SK-N-SH (cell line): Measurements from ENCODE around the gene BRINP2. TPM values are rescaled to one million over a fixed set of nuclear protein-coding genes. Genes with fewer than 3 reads are reported as not detected.

Source experiments
- CTCF ChIA-PET: fragments of 300-600, 350-600 bp; formaldehyde crosslinking; extraction: SDS; loops from one replicate; lab custom pipeline; 2021; lab: Yijun Ruan, JAX
- POLR2A ChIA-PET: fragments of 350-600 bp; sonication (Branson Sonifier 250); formaldehyde crosslinking; extraction: SDS; loops from one replicate; lab custom pipeline; 2020; ENCODE audit warnings: antibody characterized with exemption, inconsistent platforms; lab: Yijun Ruan, JAX
- DNase-seq: peaks from one replicate; pipeline ENCODE4 v3.0.0; 2012
- H2AFZ ChIP-seq: fragments of 200-600 bp; sonication (generic); 2 replicates; pipeline ENCODE4 v1.8.1; 2016; ENCODE audit warnings: antibody characterized with exemption, mild to moderate bottlenecking, low read depth
- H3F3A ChIP-seq: fragments of 200-600 bp; sonication (generic); replicated peaks from 2 replicates; pipeline ENCODE3; 2016; ENCODE audit warnings: antibody characterized with exemption, mild to moderate bottlenecking; ENCODE audit not compliant: insufficient read depth
- H3K27ac ChIP-seq, 2 experiments: fragments of 200-500 bp in 1 of 2; fragments of 200-600 bp in 1 of 2; sonication (Bioruptor generic) in 1 of 2; sonication (generic), shearing (Covaris generic) in 1 of 2; 2 replicates each; pipeline versions ENCODE4 v1.5.1 to v1.6.1; 2014 to 2016; ENCODE audit warnings: low read depth in 2 of 2, inconsistent platforms in 1 of 2, low read length in 1 of 2, mild to moderate bottlenecking in 1 of 2, mixed read lengths in 1 of 2
- H3K27me3 ChIP-seq: fragments of 200-600 bp; sonication (generic), shearing (Covaris generic); 2 replicates; pipeline ENCODE4 v1.6.1; 2016; ENCODE audit warnings: mixed run types; ENCODE audit not compliant: insufficient read depth
- H3K36me3 ChIP-seq, 2 experiments: fragments of 200-500 bp in 1 of 2; fragments of 200-600 bp in 1 of 2; sonication (Bioruptor generic) in 1 of 2; sonication (generic) in 1 of 2; replicated peaks in 1 of 2; 2 replicates each; pipeline versions ENCODE3 to v1.5.1; 2014 to 2016; ENCODE audit warnings: low read length in 1 of 2, mild to moderate bottlenecking in 1 of 2; ENCODE audit not compliant: insufficient read depth in 2 of 2, control insufficient read depth in 1 of 2
- H3K4me1 ChIP-seq, 2 experiments: fragments of 200-500 bp in 1 of 2; fragments of 200-600 bp in 1 of 2; sonication (Bioruptor generic) in 1 of 2; sonication (generic), shearing (Covaris generic) in 1 of 2; 2 replicates each; pipeline versions ENCODE4 v1.5.1 to v1.6.1; 2014 to 2016; ENCODE audit warnings: low read depth in 1 of 2, low read length in 1 of 2, mixed run types in 1 of 2; ENCODE audit not compliant: insufficient read depth in 2 of 2, control insufficient read depth in 1 of 2
- H3K4me2 ChIP-seq: fragments of 200-600 bp; sonication (generic), shearing (Covaris generic); 2 replicates; pipeline ENCODE4 v1.6.1; 2017; ENCODE audit warnings: mixed run types
- H3K4me3 ChIP-seq, 2 experiments: fragments of 200-500 bp in 1 of 2; fragments of 200-600 bp in 1 of 2; sonication (Bioruptor generic) in 1 of 2; sonication (generic), shearing (Covaris generic) in 1 of 2; 2 replicates each; pipeline versions ENCODE4 v1.5.1 to v1.8.1; 2014 to 2016; ENCODE audit warnings: low read depth in 2 of 2, inconsistent platforms in 1 of 2, low read length in 1 of 2, mild to moderate bottlenecking in 1 of 2, mixed read lengths in 1 of 2, moderate library complexity in 1 of 2
- H3K79me2 ChIP-seq: fragments of 200-600 bp; sonication (generic); 2 replicates; pipeline ENCODE4 v1.8.1; 2017; ENCODE audit warnings: mild to moderate bottlenecking; ENCODE audit not compliant: insufficient read depth
- H3K9ac ChIP-seq: fragments of 200-600 bp; sonication (generic); 2 replicates; pipeline ENCODE4 v1.6.1; 2017; ENCODE audit warnings: mixed run types
- H3K9me2 ChIP-seq: fragments of 200-600 bp; sonication (generic); 2 replicates; pipeline ENCODE4 v1.6.1; 2017; ENCODE audit warnings: mixed run types
- H3K9me3 ChIP-seq: fragments of 200-600 bp; sonication (generic); 2 replicates; pipeline ENCODE4 v1.6.1; 2017; ENCODE audit warnings: mixed run types, mild to moderate bottlenecking, moderate library complexity
- H4K20me1 ChIP-seq: fragments of 200-600 bp; sonication (generic); 2 replicates; pipeline ENCODE4 v1.6.1; 2017; ENCODE audit warnings: mild to moderate bottlenecking, mixed run types; ENCODE audit not compliant: insufficient read depth
- CTCF ChIP-seq: fragments of 200-600 bp; sonication (generic); IDR thresholded peaks from 2 replicates; pipeline ENCODE4 v1.6.1; 2017; ENCODE audit warnings: antibody characterized with exemption, mild to moderate bottlenecking, moderate library complexity
- EZH2phosphoT487 ChIP-seq: fragments of 200-600 bp; sonication (generic); IDR thresholded peaks from 2 replicates; pipeline ENCODE4 v1.6.1; 2017; ENCODE audit warnings: low read depth, mixed run types, mild to moderate bottlenecking, antibody characterized with exemption, moderate library complexity, borderline replicate concordance
- FOXJ3 ChIP-seq: sonication (generic); formaldehyde crosslinking; IDR thresholded peaks from 2 replicates; pipeline ENCODE4 v1.5.1; 2020; ENCODE audit warnings: mild to moderate bottlenecking, missing genetic modification reagents
- GABPA ChIP-seq: IDR thresholded peaks from 2 replicates; pipeline ENCODE4 v1.4.0; 2012; ENCODE audit warnings: low read depth, mild to moderate bottlenecking
- IRF3 ChIP-seq: fragments of 150-350 bp; IDR thresholded peaks from 2 replicates; pipeline ENCODE4 v1.6.1; 2016; ENCODE audit warnings: mild to moderate bottlenecking, low read depth, low read length
- NFIC ChIP-seq: IDR thresholded peaks from 2 replicates; pipeline ENCODE4 v1.4.0; 2012; ENCODE audit warnings: borderline replicate concordance
- RCOR1 ChIP-seq: fragments of 150-350 bp; IDR thresholded peaks from 2 replicates; pipeline ENCODE4 v1.6.1; 2017; ENCODE audit warnings: antibody characterized with exemption, low read length
- RFX5 ChIP-seq: IDR thresholded peaks from 2 replicates; pipeline ENCODE4 v1.6.1; 2012; ENCODE audit warnings: mild to moderate bottlenecking, improper control_type of control experiment, low read length
- RXRA ChIP-seq: IDR thresholded peaks from 2 replicates; pipeline ENCODE4 v1.4.0; 2012; ENCODE audit warnings: low read depth, mild to moderate bottlenecking, borderline replicate concordance
- SMC3 ChIP-seq: IDR thresholded peaks from 2 replicates; pipeline ENCODE4 v1.6.1; 2012; ENCODE audit warnings: low read depth, low read length, improper control_type of control experiment
- TCF12 ChIP-seq: IDR thresholded peaks from 2 replicates; pipeline ENCODE4 v1.4.0; 2012
- TEAD4 ChIP-seq: IDR thresholded peaks from 2 replicates; pipeline ENCODE4 v1.4.0; 2012; ENCODE audit warnings: mild to moderate bottlenecking, borderline replicate concordance; ENCODE audit not compliant: insufficient read depth
- USF2 ChIP-seq: fragments of 150-350 bp; IDR thresholded peaks from 2 replicates; pipeline ENCODE4 v1.6.1; 2017; ENCODE audit warnings: antibody characterized with exemption, low read length, low read depth, borderline replicate concordance
- YY1 ChIP-seq: IDR thresholded peaks from 2 replicates; pipeline ENCODE4 v1.4.0; 2012; ENCODE audit warnings: low read depth, mild to moderate bottlenecking
- ZBTB33 ChIP-seq: IDR thresholded peaks from 2 replicates; pipeline ENCODE4 v1.4.0; 2012; ENCODE audit warnings: low read depth, borderline replicate concordance
- WGBS: methylation state at CpG from one replicate; pipeline ENCODE4 v1.1.6; 2017; ENCODE audit warnings: low lambda C conversion rate; 5-methylcytosine and 5-hydroxymethylcytosine counted together
- polyA plus RNA-seq, 3 experiments: library from polyadenylated mRNA; depleted of rRNA; stranded (reverse); fragments of >200 nt; gene quantifications; 2 replicates each; pipeline ENCODE4 v1.2.3, GENCODE V29; 2012

Gene BRINP2
- polyA plus RNA-seq, 1 of the 3 experiments (the other 2 are of a cell fraction) = 0.12 TPM

GRCh38 chr1:177286396-177286795 lies 115.6 kb downstream of the BRINP2 start:
- Histone ChIP-seq H3F3A (no peaks in the 10 kb centered on the region), H3K27me3 (no peaks in the 10 kb centered on the region), H3K9me3 (no peaks in the 10 kb centered on the region), H3K27ac (no peak overlapping the region), H2AFZ (no peak overlapping the region), H3K4me3 (no peak overlapping the region), H3K9me2 (no peaks in the 10 kb centered on the region), H4K20me1 (no peaks in the 10 kb centered on the region), H3K4me2 (no peak overlapping the region), H3K79me2 (no peaks in the 10 kb centered on the region), H3K36me3 (no peaks in the 10 kb centered on the region), H3K4me1 (peaks cover 0 to 4% of the 10 kb centered on the region in 2 experiments; a peak in 2 of 4 replicates), H3K9ac (no peak overlapping the region)
- no peak for DNase-seq
- ChIA-PET CTCF (no interaction called here), POLR2A (no interaction called here)
- TF ChIP-seq CTCF (no peak), GABPA (no peak), USF2 (no peak), TCF12 (no peak), TEAD4 (no peak), RFX5 (no peak), NFIC (no peak), YY1 (no peak), FOXJ3 (CRISPR knock-in tag) (no peak), RXRA (no peak), RCOR1 (no peak), IRF3 (no peak), EZH2phosphoT487 (no peak)
- 43% methylated on average over 3 of the region's 3 CpGs for WGBS

GRCh38 chr1:177287270-177287669 lies 116.5 kb downstream of the BRINP2 start:
- Histone ChIP-seq H3K4me3 (no peak overlapping the region), H3K27ac (no peak overlapping the region), H3K9ac (no peak overlapping the region), H3K9me2 (no peaks in the 10 kb centered on the region), H4K20me1 (no peaks in the 10 kb centered on the region), H3K4me2 (no peak overlapping the region), H3K9me3 (no peaks in the 10 kb centered on the region), H3K27me3 (no peaks in the 10 kb centered on the region), H3K36me3 (no peaks in the 10 kb centered on the region)
- no peak for DNase-seq
- no peak for TF ChIP-seq ZBTB33
- no peak for TF ChIP-seq USF2
- TF ChIP-seq CTCF = no peak
- no peak for TF ChIP-seq SMC3
- TF ChIP-seq GABPA = no peak
- TF ChIP-seq TEAD4 = no peak
- TF ChIP-seq, all 33 proteins: peak for 0
- ChIA-PET CTCF (no interaction called here), POLR2A (no interaction called here)
- Histone ChIP-seq H3F3A (no peaks in the 10 kb centered on the region), H3K79me2 (no peaks in the 10 kb centered on the region), H3K4me1 (peaks cover 0 to 4% of the 10 kb centered on the region in 2 experiments; a peak in 2 of 4 replicates), H2AFZ (no peak overlapping the region)
